ENCODE results near the gene CDK5RAP3. TPM values are rescaled to one million over a fixed set of nuclear protein-coding genes. Genes with fewer than 3 reads are reported as not detected.

Gene CDK5RAP3
- total RNA-seq, 1 experiment from 2014 or later: 128 TPM

DNA sequence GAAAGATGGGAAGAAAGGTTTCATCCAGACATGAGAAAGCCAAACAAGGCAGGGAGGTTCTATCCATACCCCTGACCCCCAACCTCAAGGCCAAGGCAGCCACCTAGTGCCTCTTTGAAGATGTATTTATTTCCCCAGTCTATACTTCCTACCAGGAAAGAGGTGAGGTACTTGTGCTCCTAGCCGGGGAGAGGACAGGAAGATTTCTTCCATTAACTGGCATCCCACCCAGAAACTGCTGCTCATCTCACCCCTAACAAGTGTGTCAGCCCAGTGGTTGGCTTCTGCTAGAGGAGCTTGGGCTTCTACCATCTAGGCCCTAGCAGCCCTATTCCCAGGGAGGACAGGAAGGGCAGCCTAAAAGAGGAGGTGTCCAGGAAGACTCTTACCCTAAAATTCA lies 57.8 kb downstream of the CDK5RAP3 start:
- TF ChIP-seq CREM (CRISPR knock-in tag; IDR thresholded peaks at IDR 0.05) (no peak), MYBL2 (CRISPR knock-in tag; IDR thresholded peaks at IDR 0.05) (no peak), NFE2L1 (CRISPR knock-in tag; IDR thresholded peaks at IDR 0.05) (no peak), IRF2 (CRISPR knock-in tag; IDR thresholded peaks at IDR 0.05; ENCODE audit: borderline replicate concordance, low read depth) (no peak), EMX1 (CRISPR knock-in tag; IDR thresholded peaks at IDR 0.05) (no peak), NFYB (CRISPR knock-in tag; conservative IDR thresholded peaks at IDR 0.05; ENCODE audit: low read depth) (no peak), ATF1 (CRISPR knock-in tag; IDR thresholded peaks at IDR 0.05) (no peak), TEAD4 (CRISPR knock-in tag; IDR thresholded peaks at IDR 0.05) (no peak), ESRRA (CRISPR knock-in tag; IDR thresholded peaks at IDR 0.05; ENCODE audit: borderline replicate concordance) (no peak), ZNF121 (CRISPR knock-in tag; IDR thresholded peaks at IDR 0.05) (no peak), TCF7 (CRISPR knock-in tag; IDR thresholded peaks at IDR 0.05; ENCODE audit: low read depth) (no peak), RELA (CRISPR knock-in tag; IDR thresholded peaks at IDR 0.05; ENCODE audit: borderline replicate concordance) (no peak), FOXJ3 (CRISPR knock-in tag; IDR thresholded peaks at IDR 0.05; ENCODE audit: borderline replicate concordance) (no peak), ZNF219 (CRISPR knock-in tag; IDR thresholded peaks at IDR 0.05; ENCODE audit: borderline replicate concordance) (no peak)
- TF ChIP-seq, protein P1, sequence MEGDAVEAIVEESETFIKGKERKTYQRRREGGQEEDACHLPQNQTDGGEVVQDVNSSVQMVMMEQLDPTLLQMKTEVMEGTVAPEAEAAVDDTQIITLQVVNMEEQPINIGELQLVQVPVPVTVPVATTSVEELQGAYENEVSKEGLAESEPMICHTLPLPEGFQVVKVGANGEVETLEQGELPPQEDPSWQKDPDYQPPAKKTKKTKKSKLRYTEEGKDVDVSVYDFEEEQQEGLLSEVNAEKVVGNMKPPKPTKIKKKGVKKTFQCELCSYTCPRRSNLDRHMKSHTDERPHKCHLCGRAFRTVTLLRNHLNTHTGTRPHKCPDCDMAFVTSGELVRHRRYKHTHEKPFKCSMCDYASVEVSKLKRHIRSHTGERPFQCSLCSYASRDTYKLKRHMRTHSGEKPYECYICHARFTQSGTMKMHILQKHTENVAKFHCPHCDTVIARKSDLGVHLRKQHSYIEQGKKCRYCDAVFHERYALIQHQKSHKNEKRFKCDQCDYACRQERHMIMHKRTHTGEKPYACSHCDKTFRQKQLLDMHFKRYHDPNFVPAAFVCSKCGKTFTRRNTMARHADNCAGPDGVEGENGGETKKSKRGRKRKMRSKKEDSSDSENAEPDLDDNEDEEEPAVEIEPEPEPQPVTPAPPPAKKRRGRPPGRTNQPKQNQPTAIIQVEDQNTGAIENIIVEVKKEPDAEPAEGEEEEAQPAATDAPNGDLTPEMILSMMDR (IDR thresholded peaks at IDR 0.05): no peak
- TF ChIP-seq, protein P2, sequence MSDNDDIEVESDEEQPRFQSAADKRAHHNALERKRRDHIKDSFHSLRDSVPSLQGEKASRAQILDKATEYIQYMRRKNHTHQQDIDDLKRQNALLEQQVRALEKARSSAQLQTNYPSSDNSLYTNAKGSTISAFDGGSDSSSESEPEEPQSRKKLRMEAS (CRISPR knock-in tag; IDR thresholded peaks at IDR 0.05): no peak
- TF ChIP-seq, protein P3, sequence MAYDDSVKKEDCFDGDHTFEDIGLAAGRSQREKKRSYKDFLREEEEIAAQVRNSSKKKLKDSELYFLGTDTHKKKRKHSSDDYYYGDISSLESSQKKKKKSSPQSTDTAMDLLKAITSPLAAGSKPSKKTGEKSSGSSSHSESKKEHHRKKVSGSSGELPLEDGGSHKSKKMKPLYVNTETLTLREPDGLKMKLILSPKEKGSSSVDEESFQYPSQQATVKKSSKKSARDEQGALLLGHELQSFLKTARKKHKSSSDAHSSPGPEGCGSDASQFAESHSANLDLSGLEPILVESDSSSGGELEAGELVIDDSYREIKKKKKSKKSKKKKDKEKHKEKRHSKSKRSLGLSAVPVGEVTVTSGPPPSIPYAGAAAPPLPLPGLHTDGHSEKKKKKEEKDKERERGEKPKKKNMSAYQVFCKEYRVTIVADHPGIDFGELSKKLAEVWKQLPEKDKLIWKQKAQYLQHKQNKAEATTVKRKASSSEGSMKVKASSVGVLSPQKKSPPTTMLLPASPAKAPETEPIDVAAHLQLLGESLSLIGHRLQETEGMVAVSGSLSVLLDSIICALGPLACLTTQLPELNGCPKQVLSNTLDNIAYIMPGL (CRISPR knock-in tag; IDR thresholded peaks at IDR 0.05): no peak
- TF ChIP-seq, protein P4, sequence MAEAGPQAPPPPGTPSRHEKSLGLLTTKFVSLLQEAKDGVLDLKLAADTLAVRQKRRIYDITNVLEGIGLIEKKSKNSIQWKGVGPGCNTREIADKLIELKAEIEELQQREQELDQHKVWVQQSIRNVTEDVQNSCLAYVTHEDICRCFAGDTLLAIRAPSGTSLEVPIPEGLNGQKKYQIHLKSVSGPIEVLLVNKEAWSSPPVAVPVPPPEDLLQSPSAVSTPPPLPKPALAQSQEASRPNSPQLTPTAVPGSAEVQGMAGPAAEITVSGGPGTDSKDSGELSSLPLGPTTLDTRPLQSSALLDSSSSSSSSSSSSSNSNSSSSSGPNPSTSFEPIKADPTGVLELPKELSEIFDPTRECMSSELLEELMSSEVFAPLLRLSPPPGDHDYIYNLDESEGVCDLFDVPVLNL (CRISPR knock-in tag; IDR thresholded peaks at IDR 0.05; ENCODE audit: borderline replicate concordance, low read depth): no peak
- TF ChIP-seq, protein P5, sequence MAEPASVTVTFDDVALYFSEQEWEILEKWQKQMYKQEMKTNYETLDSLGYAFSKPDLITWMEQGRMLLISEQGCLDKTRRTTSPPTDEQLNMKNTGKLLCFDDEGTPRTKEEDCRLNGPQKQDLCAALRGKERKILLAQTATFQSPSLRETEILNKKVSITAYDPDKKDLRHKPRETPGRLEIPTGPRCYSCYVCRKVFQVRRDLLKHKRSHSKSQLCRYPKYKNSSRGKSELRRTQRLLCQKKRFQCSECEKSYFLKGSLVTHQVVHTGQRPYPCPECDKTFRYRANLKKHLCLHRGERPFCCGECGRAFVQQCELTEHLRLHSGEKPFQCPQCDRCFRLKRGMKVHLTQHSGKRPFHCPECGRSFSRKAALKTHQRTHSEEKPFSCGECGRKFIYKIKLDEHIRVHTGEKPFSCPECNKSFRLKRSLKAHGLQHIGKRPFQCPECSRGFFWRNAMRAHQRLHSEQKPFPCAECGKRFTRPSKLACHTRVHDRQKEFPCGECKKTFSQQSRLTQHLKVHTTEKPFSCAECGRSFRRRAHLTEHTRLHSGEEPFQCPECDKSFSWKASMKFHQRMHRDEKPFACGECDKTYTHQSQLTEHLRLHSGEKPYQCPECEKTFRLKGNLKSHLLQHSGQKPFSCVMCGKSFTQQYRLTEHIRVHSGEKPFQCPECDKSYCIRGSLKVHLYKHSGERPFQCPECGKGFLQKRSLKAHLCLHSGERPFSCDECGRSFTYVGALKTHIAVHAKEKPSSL (CRISPR knock-in tag; conservative IDR thresholded peaks at IDR 0.05): no peak
- TF ChIP-seq, protein P6, sequence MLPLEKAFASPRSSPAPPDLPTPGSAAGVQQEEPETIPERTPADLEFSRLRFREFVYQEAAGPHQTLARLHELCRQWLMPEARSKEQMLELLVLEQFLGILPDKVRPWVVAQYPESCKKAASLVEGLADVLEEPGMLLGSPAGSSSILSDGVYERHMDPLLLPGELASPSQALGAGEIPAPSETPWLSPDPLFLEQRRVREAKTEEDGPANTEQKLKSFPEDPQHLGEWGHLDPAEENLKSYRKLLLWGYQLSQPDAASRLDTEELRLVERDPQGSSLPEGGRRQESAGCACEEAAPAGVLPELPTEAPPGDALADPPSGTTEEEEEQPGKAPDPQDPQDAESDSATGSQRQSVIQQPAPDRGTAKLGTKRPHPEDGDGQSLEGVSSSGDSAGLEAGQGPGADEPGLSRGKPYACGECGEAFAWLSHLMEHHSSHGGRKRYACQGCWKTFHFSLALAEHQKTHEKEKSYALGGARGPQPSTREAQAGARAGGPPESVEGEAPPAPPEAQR (CRISPR knock-in tag; IDR thresholded peaks at IDR 0.05): no peak
- ATAC-seq: no peak
- POLR2A ChIA-PET: no interaction called here
- H3K4me3 Mint-ChIP-seq: no peak overlapping the region
- H3K36me3 Mint-ChIP-seq: no peaks in the 10 kb centered on the region
- no peak for DNase-seq (ENCODE audit: low spot score)
- peaks cover 21% of the 10 kb centered on the region for H3K4me1 Mint-ChIP-seq
- H3K27ac Mint-ChIP-seq: no peak overlapping the region
- CTCF ChIA-PET: interaction anchor here (1.0 to 1.9 kb wide), 2 partner anchors 24 to 107 kb away, joined by 3 to 9 read pairs; no protein-coding TSS in a partner anchor
- H3K9me3 Mint-ChIP-seq: no peaks in the 10 kb centered on the region
- H3K27me3 Mint-ChIP-seq (ENCODE audit: low read depth): peaks cover 46% of the 10 kb centered on the region

All from WTC11 (cell line).